Neuronal stem cell (in vitro differentiated cells): ENCODE results near the gene CACNA1A.
"Not testable (repeated sequence)": the region's sequence is repeated elsewhere in the genome, so short reads cannot be mapped to it uniquely, and the experiment has no call there.

ENCODE experiments used
- DNase-seq: peaks from one replicate; pipeline ENCODE4 v3.0.0-alpha.2; 2013; ENCODE audit warnings: low spot score
- H2AFZ ChIP-seq: one replicate; pipeline ENCODE4 v1.6.1; 2013; ENCODE audit warnings: mild to moderate bottlenecking, low read length, inconsistent platforms
- H2AK5ac ChIP-seq: 2 replicates; pipeline ENCODE4 v1.6.1; 2013; ENCODE audit warnings: low read depth, mild to moderate bottlenecking, inconsistent platforms, low read length, moderate library complexity, mixed read lengths
- H2BK120ac ChIP-seq: 2 replicates; pipeline ENCODE4 v1.6.1; 2013; ENCODE audit warnings: low read depth, mild to moderate bottlenecking, inconsistent platforms, low read length, moderate library complexity, mixed read lengths
- H2BK12ac ChIP-seq: one replicate; pipeline ENCODE4 v1.6.1; 2013; ENCODE audit warnings: low read length, inconsistent platforms
- H2BK15ac ChIP-seq: 2 replicates; pipeline ENCODE4 v1.6.1; 2013; ENCODE audit warnings: mild to moderate bottlenecking, low read length, inconsistent platforms, mixed read lengths
- H2BK5ac ChIP-seq: one replicate; pipeline ENCODE4 v1.6.1; 2013; ENCODE audit warnings: inconsistent platforms, mild to moderate bottlenecking, low read length, moderate library complexity
- H3K14ac ChIP-seq: one replicate; pipeline ENCODE4 v1.6.1; 2013; ENCODE audit warnings: low read length, inconsistent platforms
- H3K18ac ChIP-seq: 2 replicates; pipeline ENCODE4 v1.6.1; 2013; ENCODE audit warnings: low read length, inconsistent platforms
- H3K23ac ChIP-seq: 2 replicates; pipeline ENCODE4 v1.6.1; 2013; ENCODE audit warnings: low read depth, mild to moderate bottlenecking, mixed read lengths, low read length, inconsistent platforms; ENCODE audit not compliant: poor library complexity
- H3K27ac ChIP-seq: replicated peaks from 3 replicates; pipeline ENCODE4 v1.5.1; 2013; ENCODE audit warnings: low read length, inconsistent platforms
- H3K27me3 ChIP-seq, 3 experiments: 2 replicates each; pipeline ENCODE4 v1.6.1; 2013; ENCODE audit warnings: low read length in 3 of 3, mild to moderate bottlenecking in 2 of 3, inconsistent platforms in 1 of 3, low read depth in 1 of 3, mixed read lengths in 1 of 3, moderate library complexity in 1 of 3; ENCODE audit not compliant: control insufficient read depth in 3 of 3, insufficient read depth in 3 of 3
- H3K36me3 ChIP-seq, 2 donors: replicated peaks in 1 of 2; 2 replicates each; pipeline ENCODE4 v1.6.1; 2013; ENCODE audit warnings: low read length in 2 of 2; ENCODE audit not compliant: control insufficient read depth in 2 of 2, insufficient read depth in 2 of 2
- H3K4ac ChIP-seq: 2 replicates; pipeline ENCODE4 v1.6.1; 2013; ENCODE audit warnings: inconsistent platforms, mild to moderate bottlenecking, low read length, moderate library complexity
- H3K4me1 ChIP-seq, 2 donors: 1 replicate in 1 of 2; 2 replicates in 1 of 2; pipeline ENCODE4 v1.6.1; 2013; ENCODE audit warnings: low read length in 2 of 2, low read depth in 1 of 2; ENCODE audit not compliant: control insufficient read depth in 2 of 2, insufficient read depth in 1 of 2
- H3K4me2 ChIP-seq: one replicate; pipeline ENCODE4 v1.6.1; 2013; ENCODE audit warnings: mild to moderate bottlenecking, low read length, inconsistent platforms; ENCODE audit not compliant: insufficient read depth, poor library complexity, severe bottlenecking
- H3K4me3 ChIP-seq, 2 donors: 2 replicates each; pipeline ENCODE4 v1.5.1; 2013; ENCODE audit warnings: low read length in 2 of 2, mild to moderate bottlenecking in 2 of 2, inconsistent platforms in 1 of 2, moderate library complexity in 1 of 2
- H3K79me1 ChIP-seq: one replicate; pipeline ENCODE4 v1.6.1; 2013; ENCODE audit warnings: low read depth, mild to moderate bottlenecking, inconsistent platforms, low read length, moderate library complexity
- H3K9ac ChIP-seq: one replicate; pipeline ENCODE4 v1.6.1; 2013; ENCODE audit warnings: mild to moderate bottlenecking, low read depth, low read length, inconsistent platforms; ENCODE audit not compliant: poor library complexity
- H3K9me3 ChIP-seq, 2 donors: replicated peaks in 1 of 2; 2 replicates each; pipeline versions ENCODE3 to v1.6.1; 2013; ENCODE audit warnings: low read length in 2 of 2, mild to moderate bottlenecking in 2 of 2, inconsistent platforms in 1 of 2, low read depth in 1 of 2, mixed read lengths in 1 of 2, moderate library complexity in 1 of 2; ENCODE audit not compliant: control insufficient read depth in 2 of 2, insufficient read depth in 1 of 2
- H4K8ac ChIP-seq: one replicate; pipeline ENCODE4 v1.6.1; 2013; ENCODE audit warnings: low read depth, mild to moderate bottlenecking, inconsistent platforms, low read length, moderate library complexity
- H4K91ac ChIP-seq: one replicate; pipeline ENCODE4 v1.6.1; 2013; ENCODE audit warnings: low read length, low read depth, mild to moderate bottlenecking, inconsistent platforms; ENCODE audit not compliant: poor library complexity
- WGBS, 2 donors: extraction: QIAGEN DNeasy Blood & Tissue Kit; methylation state at CpG; one replicate each; pipeline ENCODE4 v1.1.7; 2013; ENCODE audit warnings: missing lambda C conversion rate in 2 of 2, mixed read lengths in 1 of 2; ENCODE audit not compliant: insufficient read length in 2 of 2, insufficient replicate concordance in 1 of 2; ENCODE audit errors: extremely low coverage in 2 of 2; 5-methylcytosine and 5-hydroxymethylcytosine counted together

The CACNA1A gene

GRCh38 chr19:13538601-13539253, 32.4 kb upstream of the CACNA1A start:
- no peak overlapping the region for H3K4ac ChIP-seq
- H4K91ac ChIP-seq, result no peak overlapping the region
- WGBS, 2 donors, result no CpG with 5 or more reads among the region's 7 CpGs

GRCh38 chr19:13537454-13537853, 31.2 kb upstream of the CACNA1A start:
- H2BK12ac ChIP-seq, result no peak overlapping the region
- H3K27ac ChIP-seq, result no peak overlapping the region
- DNase-seq, result no peak
- H3K4ac ChIP-seq, result no peak overlapping the region
- no peak overlapping the region for H2BK120ac ChIP-seq
- H3K4me2 ChIP-seq, result no peak overlapping the region
- H3K4me1 ChIP-seq, result no peaks in the 10 kb centered on the region
- H2AFZ ChIP-seq, result no peak overlapping the region
- WGBS, 2 donors, result no CpG with 5 or more reads among the region's 6 CpGs
- no peak overlapping the region for H4K8ac ChIP-seq
- no peaks in the 10 kb centered on the region for H3K79me1 ChIP-seq
- no peak overlapping the region for H3K23ac ChIP-seq
- H3K9ac ChIP-seq, result no peak overlapping the region
- H3K14ac ChIP-seq, result no peak overlapping the region
- H4K91ac ChIP-seq, result no peak overlapping the region
- H3K4me3 ChIP-seq, result no peak overlapping the region
- no peak overlapping the region for H3K18ac ChIP-seq
- no peak overlapping the region for H2AK5ac ChIP-seq
- H3K9me3 ChIP-seq, result peaks cover 0 to 5% of the 10 kb centered on the region in 2 donors
- H3K27me3 ChIP-seq, result peaks cover 0 to 2% (median 0%) of the 10 kb centered on the region in 3 experiments
- H3K36me3 ChIP-seq, result no peaks in the 10 kb centered on the region
- H2BK15ac ChIP-seq, result no peak overlapping the region
- no peak overlapping the region for H2BK5ac ChIP-seq

More at GRCh38 chr19:13538601-13539253, 32.4 kb upstream of the CACNA1A start:
- Histone ChIP-seq H4K8ac (no peak overlapping the region), H3K23ac (no peak overlapping the region), H2AFZ (no peak overlapping the region), H3K27me3 (peaks cover 0 to 2% (median 0%) of the 10 kb centered on the region in 3 experiments), H2AK5ac (no peak overlapping the region), H3K9me3 (peaks cover 0 to 5% of the 10 kb centered on the region in 2 donors), H2BK120ac (no peak overlapping the region), H3K4me2 (no peak overlapping the region), H3K4me3 (no peak overlapping the region), H2BK12ac (no peak overlapping the region), H3K79me1 (no peaks in the 10 kb centered on the region), H3K36me3 (no peaks in the 10 kb centered on the region), H3K4me1 (no peaks in the 10 kb centered on the region), H2BK5ac (no peak overlapping the region), H2BK15ac (no peak overlapping the region), H3K18ac (no peak overlapping the region), H3K27ac (no peak overlapping the region), H3K14ac (no peak overlapping the region), H3K9ac (no peak overlapping the region)
- DNase-seq, result no peak

GRCh38 chr19:13530720-13531119, 24.4 kb upstream of the CACNA1A start:
- Histone ChIP-seq H3K27me3 (no peaks in the 10 kb centered on the region), H3K4me2 (no peak overlapping the region), H2AK5ac (no peak overlapping the region), H3K9me3 (no peaks in the 10 kb centered on the region), H3K9ac (no peak overlapping the region), H2BK5ac (no peak overlapping the region), H3K4me1 (no peaks in the 10 kb centered on the region), H3K18ac (no peak overlapping the region), H4K8ac (no peak overlapping the region), H2BK120ac (no peak overlapping the region), H2BK15ac (no peak overlapping the region), H3K79me1 (no peaks in the 10 kb centered on the region), H3K4me3 (no peak overlapping the region), H3K4ac (no peak overlapping the region), H3K23ac (no peak overlapping the region), H3K14ac (no peak overlapping the region), H2BK12ac (no peak overlapping the region), H3K36me3 (no peaks in the 10 kb centered on the region), H2AFZ (no peak overlapping the region), H3K27ac (no peak overlapping the region), H4K91ac (no peak overlapping the region)
- no CpG with 5 or more reads among the region's 6 CpGs for WGBS, 2 donors
- DNase-seq, result no peak

GRCh38 chr19:13529721-13530120, 23.4 kb upstream of the CACNA1A start:
- H4K8ac ChIP-seq, H3K9ac ChIP-seq, H2BK120ac ChIP-seq, H3K9me3 ChIP-seq, H2BK5ac ChIP-seq, H3K14ac ChIP-seq, H3K23ac ChIP-seq, H3K27me3 ChIP-seq, H3K4me1 ChIP-seq, H2BK15ac ChIP-seq, H2BK12ac ChIP-seq, H3K4ac ChIP-seq, H2AFZ ChIP-seq, H3K27ac ChIP-seq, H3K79me1 ChIP-seq, H3K36me3 ChIP-seq, H2AK5ac ChIP-seq, H4K91ac ChIP-seq, H3K4me3 ChIP-seq, H3K4me2 ChIP-seq, DNase-seq, H3K18ac ChIP-seq: not testable (repeated sequence)
- no CpG with 5 or more reads among the region's 2 CpGs for WGBS, 2 donors
